ENCODE results near the gene MEIS1. TPM values are rescaled to one million over a fixed set of nuclear protein-coding genes. Genes with fewer than 3 reads are reported as not detected.

Gene MEIS1
- total and polyA plus RNA-seq, 2 donors (not counting 1 experiment from before 2014, with no cell fraction given), result 0.03 TPM; not detected in 1

DNA sequence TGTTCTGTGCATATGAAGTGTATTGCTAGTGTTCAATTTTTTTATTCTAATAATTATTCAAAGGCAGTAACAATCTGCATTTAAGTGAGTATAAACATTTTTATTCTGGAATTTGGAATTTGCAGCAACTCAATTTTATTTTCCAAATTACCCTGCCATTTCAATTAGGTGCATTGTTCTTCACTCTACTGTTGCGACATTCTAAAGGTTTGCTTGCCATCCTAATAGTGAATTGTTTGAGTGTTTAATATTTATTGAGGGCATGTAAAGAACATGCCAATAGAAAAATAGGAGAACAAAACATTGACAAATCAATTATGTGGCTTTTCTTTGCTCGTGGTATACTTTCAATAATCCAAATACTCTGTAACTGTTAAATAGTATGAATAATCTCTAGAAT lies 18.0 kb downstream of the MEIS1 start:
- ATAC-seq (ENCODE audit: low read depth), result no peak
- Histone ChIP-seq H3K4me1 (ENCODE audit: control insufficient read depth in 2 of 2, insufficient read depth in 2 of 2, low read length in 2 of 2) (no peaks in the 10 kb centered on the region), H3K9me3 (ENCODE audit: control extremely low read depth in 1 of 3, control insufficient read depth in 2 of 3, insufficient read depth in 1 of 3, low read length in 2 of 3) (no peaks in the 10 kb centered on the region), H3K4me2 (replicated peaks; ENCODE audit: low read depth, low read length, poor library complexity, severe bottlenecking) (no peak overlapping the region), H4K20me1 (ENCODE audit: control insufficient read depth, insufficient read depth, low read length, poor library complexity, severe bottlenecking) (no peaks in the 10 kb centered on the region), H3K9ac (ENCODE audit: low read length) (no peak overlapping the region), H3K27ac (ENCODE audit: low read length in 2 of 2) (no peak overlapping the region), H2AFZ (ENCODE audit: insufficient read depth, low read depth, low read length, poor library complexity, severe bottlenecking) (no peak overlapping the region), H3K4me3 (ENCODE audit: control extremely low read depth in 1 of 5, extremely low read depth in 1 of 5, insufficient read depth in 1 of 5, low read depth in 2 of 5, low read length in 4 of 5) (no peak overlapping the region), H3K79me2 (ENCODE audit: control insufficient read depth, insufficient read depth, low read length) (no peaks in the 10 kb centered on the region), H3K36me3 (replicated peaks in 1 of 2; ENCODE audit: control extremely low read depth in 1 of 2, control insufficient read depth in 1 of 2, extremely low read depth in 1 of 2, insufficient read depth in 2 of 2, low read length in 1 of 2) (no peaks in the 10 kb centered on the region), H3K27me3 (replicated peaks in 1 of 4; ENCODE audit: control extremely low read depth in 1 of 4, control insufficient read depth in 3 of 4, insufficient read depth in 4 of 4, low read length in 3 of 4) (peaks cover 0 to 5% (median 0%) of the 10 kb centered on the region in 4 experiments)
- intact Hi-C loops (cut with micrococcal nuclease), result no loop called here
- no peak for TF ChIP-seq EZH2 (IDR thresholded peaks at IDR 0.05; ENCODE audit: borderline replicate concordance, insufficient read depth, low read depth, low read length, poor library complexity, severe bottlenecking)
- TF ChIP-seq, protein P1, sequence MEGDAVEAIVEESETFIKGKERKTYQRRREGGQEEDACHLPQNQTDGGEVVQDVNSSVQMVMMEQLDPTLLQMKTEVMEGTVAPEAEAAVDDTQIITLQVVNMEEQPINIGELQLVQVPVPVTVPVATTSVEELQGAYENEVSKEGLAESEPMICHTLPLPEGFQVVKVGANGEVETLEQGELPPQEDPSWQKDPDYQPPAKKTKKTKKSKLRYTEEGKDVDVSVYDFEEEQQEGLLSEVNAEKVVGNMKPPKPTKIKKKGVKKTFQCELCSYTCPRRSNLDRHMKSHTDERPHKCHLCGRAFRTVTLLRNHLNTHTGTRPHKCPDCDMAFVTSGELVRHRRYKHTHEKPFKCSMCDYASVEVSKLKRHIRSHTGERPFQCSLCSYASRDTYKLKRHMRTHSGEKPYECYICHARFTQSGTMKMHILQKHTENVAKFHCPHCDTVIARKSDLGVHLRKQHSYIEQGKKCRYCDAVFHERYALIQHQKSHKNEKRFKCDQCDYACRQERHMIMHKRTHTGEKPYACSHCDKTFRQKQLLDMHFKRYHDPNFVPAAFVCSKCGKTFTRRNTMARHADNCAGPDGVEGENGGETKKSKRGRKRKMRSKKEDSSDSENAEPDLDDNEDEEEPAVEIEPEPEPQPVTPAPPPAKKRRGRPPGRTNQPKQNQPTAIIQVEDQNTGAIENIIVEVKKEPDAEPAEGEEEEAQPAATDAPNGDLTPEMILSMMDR (IDR thresholded peaks at IDR 0.05), result no peak
- Mint-ChIP-seq H3K27ac (no peak overlapping the region), H3K9me3 (ENCODE audit: insufficient read depth) (no peaks in the 10 kb centered on the region), H3K4me3 (no peak overlapping the region), H3K4me1 (no peaks in the 10 kb centered on the region), H3K27me3 (peaks cover 10% of the 10 kb centered on the region)
- no peak for DNase-seq
- no CpG with 5 or more reads among the region's 2 CpGs for WGBS (ENCODE audit: insufficient coverage)
- ChIA-PET POLR2A (no interaction called here), CTCF (no interaction called here)

DNA sequence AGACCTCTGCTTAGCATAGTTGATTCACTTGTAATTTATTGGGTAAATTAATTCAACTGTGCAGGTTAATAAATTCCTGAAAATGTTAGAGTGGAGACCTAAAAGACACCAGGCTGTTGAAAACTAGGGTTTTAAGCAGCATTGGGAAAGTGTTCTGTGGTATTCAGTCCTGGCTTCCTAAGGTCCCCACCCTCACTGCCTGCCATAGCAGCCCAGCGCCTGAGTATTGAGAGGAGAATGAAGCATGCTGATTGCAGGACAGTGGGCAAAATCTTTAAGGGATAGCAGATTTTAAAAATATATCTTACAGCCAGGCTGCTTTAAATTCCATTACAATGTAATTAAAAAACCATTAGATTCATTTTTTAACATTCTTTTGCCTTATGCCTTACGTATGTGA lies 20.6 kb downstream of the MEIS1 start:
- POLR2A ChIA-PET, result no interaction called here
- no peak overlapping the region for H3K27ac ChIP-seq (ENCODE audit: low read length in 2 of 2)
- peaks cover 0 to 2% (median 0%) of the 10 kb centered on the region in 4 experiments for H3K27me3 ChIP-seq (replicated peaks in 1 of 4; ENCODE audit: control extremely low read depth in 1 of 4, control insufficient read depth in 3 of 4, insufficient read depth in 4 of 4, low read length in 3 of 4)
- H3K9ac ChIP-seq (ENCODE audit: low read length), result no peak overlapping the region
- peaks cover 15% of the 10 kb centered on the region for H3K27me3 Mint-ChIP-seq
- H3K9me3 Mint-ChIP-seq (ENCODE audit: insufficient read depth), result no peaks in the 10 kb centered on the region
- intact Hi-C loops (cut with micrococcal nuclease), result no loop called here
- no peaks in the 10 kb centered on the region for H3K9me3 ChIP-seq (ENCODE audit: control extremely low read depth in 1 of 3, control insufficient read depth in 2 of 3, insufficient read depth in 1 of 3, low read length in 2 of 3)
- no peak overlapping the region for H3K4me2 ChIP-seq (replicated peaks; ENCODE audit: low read depth, low read length, poor library complexity, severe bottlenecking)
- H3K4me1 Mint-ChIP-seq, result no peaks in the 10 kb centered on the region
- no peak overlapping the region for H2AFZ ChIP-seq (ENCODE audit: insufficient read depth, low read depth, low read length, poor library complexity, severe bottlenecking)
- no peaks in the 10 kb centered on the region for H3K36me3 ChIP-seq (replicated peaks in 1 of 2; ENCODE audit: control extremely low read depth in 1 of 2, control insufficient read depth in 1 of 2, extremely low read depth in 1 of 2, insufficient read depth in 2 of 2, low read length in 1 of 2)
- no peaks in the 10 kb centered on the region for H3K4me1 ChIP-seq (ENCODE audit: control insufficient read depth in 2 of 2, insufficient read depth in 2 of 2, low read length in 2 of 2)
- no peak overlapping the region for H3K4me3 Mint-ChIP-seq
- H4K20me1 ChIP-seq (ENCODE audit: control insufficient read depth, insufficient read depth, low read length, poor library complexity, severe bottlenecking), result no peaks in the 10 kb centered on the region
- WGBS (ENCODE audit: insufficient coverage), result no CpG with 5 or more reads among the region's 2 CpGs
- ATAC-seq (ENCODE audit: low read depth) (no peak), DNase-seq (no peak)
- no peak overlapping the region for H3K27ac Mint-ChIP-seq
- CTCF ChIA-PET, result no interaction called here
- TF ChIP-seq, protein P1 (IDR thresholded peaks at IDR 0.05), result no peak
- TF ChIP-seq EZH2 (IDR thresholded peaks at IDR 0.05; ENCODE audit: borderline replicate concordance, insufficient read depth, low read depth, low read length, poor library complexity, severe bottlenecking), result no peak
- H3K79me2 ChIP-seq (ENCODE audit: control insufficient read depth, insufficient read depth, low read length), result no peaks in the 10 kb centered on the region
- no peak overlapping the region for H3K4me3 ChIP-seq (ENCODE audit: control extremely low read depth in 1 of 5, extremely low read depth in 1 of 5, insufficient read depth in 1 of 5, low read depth in 2 of 5, low read length in 4 of 5)

Measured in B cell (primary cell).